NT2/D1 (cell line): Measurements from ENCODE around the gene POU2AF2.

Experiments used
- SUZ12 ChIP-seq: IDR thresholded peaks from 2 replicates; pipeline ENCODE4 v1.6.1; 2011; ENCODE audit not compliant: insufficient read length, insufficient read depth; ENCODE audit errors: extremely low read depth
- YY1 ChIP-seq: IDR thresholded peaks from 2 replicates; pipeline ENCODE4 v1.6.1; 2011; ENCODE audit not compliant: insufficient read length, insufficient read depth
- ZNF274 ChIP-seq: IDR thresholded peaks from 2 replicates; pipeline ENCODE4 v1.6.1; 2011; ENCODE audit warnings: mild to moderate bottlenecking, low read depth, low read length

DNA sequence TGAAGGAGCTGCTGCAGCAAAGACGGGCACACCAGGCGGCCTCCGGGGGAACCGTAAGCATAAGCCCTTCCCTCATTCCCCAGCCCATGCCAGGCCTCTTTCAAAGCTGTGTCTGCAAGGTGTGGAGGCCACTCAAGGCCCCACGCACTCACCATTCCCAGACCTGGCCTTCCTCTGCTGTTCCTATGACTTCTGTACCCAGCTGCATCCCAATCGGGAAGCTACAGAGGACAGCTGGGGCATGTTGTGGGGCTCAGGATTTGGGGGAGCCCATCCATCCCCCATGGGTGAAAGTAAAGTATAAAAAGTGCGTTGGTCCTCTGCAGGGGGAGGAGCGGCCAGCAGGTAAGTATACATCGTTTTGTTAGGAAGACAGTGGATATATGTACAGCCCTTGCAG is 55.0 kb downstream of the POU2AF2 start:
- TF ChIP-seq SUZ12 (no peak), YY1 (no peak), ZNF274 (no peak)
